Activated CD4-positive, alpha-beta T cell treated with anti-CD3 and anti-CD28 coated beads for 36 hours (primary cell): Measurements from ENCODE around the gene XPR1. TPM values are rescaled to one million over a fixed set of nuclear protein-coding genes. Genes with fewer than 3 reads are reported as not detected.
"Not testable (repeated sequence)": the region's sequence is repeated elsewhere in the genome, so short reads cannot be mapped to it uniquely, and the experiment has no call there.

Experiments used
- ATAC-seq: fragments of 200-7000 bp; cut with Tn5 transposase; one replicate; pipeline ENCODE4 v1.10.0; 2021; ENCODE audit warnings: mild to moderate bottlenecking, moderate library complexity
- CTCF ChIA-PET: fragments of 350-600 bp; sonication (Branson Sonifier 250); formaldehyde crosslinking; loops from one replicate; lab custom pipeline; 2021; ENCODE audit warnings: antibody characterized with exemption; lab: Charles Lee
- POLR2A ChIA-PET: fragments of 350-600 bp; sonication (Branson Sonifier 250); formaldehyde crosslinking; loops from one replicate; lab custom pipeline; 2021; ENCODE audit warnings: antibody characterized with exemption, inconsistent platforms; lab: Charles Lee
- DNase-seq: peaks from one replicate; pipeline ENCODE4 v3.0.0-alpha.2; 2020
- H3K27ac Mint-ChIP-seq: one replicate; pipeline ENCODE4 v1.8.0; 2021; ENCODE audit warnings: mixed read lengths
- H3K27me3 Mint-ChIP-seq: one replicate; pipeline ENCODE4 v1.8.0; 2021; ENCODE audit warnings: mixed read lengths
- H3K36me3 Mint-ChIP-seq: one replicate; pipeline ENCODE4 v1.8.0; 2021; ENCODE audit warnings: low read depth, mixed read lengths
- H3K4me1 Mint-ChIP-seq: one replicate; pipeline ENCODE4 v1.8.0; 2021; ENCODE audit warnings: mixed read lengths
- H3K4me3 Mint-ChIP-seq: one replicate; pipeline ENCODE4 v1.8.0; 2021; ENCODE audit warnings: mild to moderate bottlenecking, moderate library complexity, mixed read lengths
- H3K9me3 Mint-ChIP-seq: one replicate; pipeline ENCODE4 v1.8.0; 2021; ENCODE audit warnings: low read depth, mixed read lengths
- intact Hi-C, 2 experiments: fragments of 100-400 bp; cut with DNase I in 1 of 2; cut with micrococcal nuclease in 1 of 2; formaldehyde crosslinking; loops; one replicate each; pipeline versions ENCODE4 v1.14.2 to v1.15.1; 2022 to 2024; cut with DNase I, micrococcal nuclease
- total RNA-seq, 2 experiments: library from RNA; stranded (reverse); gene quantifications; one replicate each; pipeline ENCODE4 v1.2.3, GENCODE V29; 2021

Gene XPR1
- total RNA-seq, 2 experiments from 2014 or later: 18.4 to 25.2 TPM

- intact Hi-C loops: no loop called here
- Mint-ChIP-seq H3K4me1 (peaks cover 10% of the 10 kb centered on the region), H3K27ac (no peak overlapping the region), H3K9me3 (no peaks in the 10 kb centered on the region), H3K27me3 (no peaks in the 10 kb centered on the region), H3K4me3 (no peak overlapping the region), H3K36me3 (peaks cover 20% of the 10 kb centered on the region)
- no peak for ATAC-seq
- ChIA-PET CTCF (no interaction called here), POLR2A (no interaction called here)
- DNase-seq: no peak
These were observed 173.5 kb downstream of the XPR1 start for GRCh38 chr1:180805316-180805715.

- DNase-seq: no peak
These were observed 179.5 kb downstream of the XPR1 start for GRCh38 chr1:180811298-180811697.

GRCh38 chr1:180811886-180812285 lies 180.1 kb downstream of the XPR1 start:
- ATAC-seq: no peak
- ChIA-PET POLR2A (no interaction called here), CTCF (interaction anchor here (0.9 kb wide), 1 partner anchor 26 kb away, joined by 3 read pairs; no protein-coding TSS in a partner anchor)
- H3K27me3 Mint-ChIP-seq: no peaks in the 10 kb centered on the region
- DNase-seq: no peak
- peaks cover 7% of the 10 kb centered on the region for H3K4me1 Mint-ChIP-seq
- H3K4me3 Mint-ChIP-seq: no peak overlapping the region
- peaks cover 26% of the 10 kb centered on the region for H3K36me3 Mint-ChIP-seq
- intact Hi-C loops: no loop called here
- no peak overlapping the region for H3K27ac Mint-ChIP-seq
- H3K9me3 Mint-ChIP-seq: no peaks in the 10 kb centered on the region

More at GRCh38 chr1:180811298-180811697, 179.5 kb downstream of the XPR1 start:
- Mint-ChIP-seq H3K27me3 (no peaks in the 10 kb centered on the region), H3K4me3 (no peak overlapping the region), H3K4me1 (peaks cover 7% of the 10 kb centered on the region), H3K27ac (no peak overlapping the region), H3K9me3 (no peaks in the 10 kb centered on the region), H3K36me3 (peaks cover 28% of the 10 kb centered on the region)
- POLR2A ChIA-PET: no interaction called here
- CTCF ChIA-PET: interaction anchor here (0.9 kb wide), 1 partner anchor 26 kb away, joined by 3 read pairs; no protein-coding TSS in a partner anchor
- intact Hi-C loops: no loop called here
- no peak for ATAC-seq

- DNase-seq: no peak
- peaks cover 17% of the 10 kb centered on the region for H3K36me3 Mint-ChIP-seq
- ChIA-PET POLR2A (no interaction called here), CTCF (interaction anchor here (1.7 to 2.3 kb wide), 2 partner anchors 49 to 299 kb away, joined by 7 to 8 read pairs; no protein-coding TSS in a partner anchor)
- no peaks in the 10 kb centered on the region for H3K27me3 Mint-ChIP-seq
- H3K27ac Mint-ChIP-seq: no peak overlapping the region
- H3K4me1 Mint-ChIP-seq: peaks cover 7% of the 10 kb centered on the region
- no peak overlapping the region for H3K4me3 Mint-ChIP-seq
- no peaks in the 10 kb centered on the region for H3K9me3 Mint-ChIP-seq
- intact Hi-C loops: no loop called here
- ATAC-seq: no peak
These were observed 182.4 kb downstream of the XPR1 start for GRCh38 chr1:180814258-180814657.

- H3K9me3 Mint-ChIP-seq: peaks cover under 1% of the 10 kb centered on the region
- H3K36me3 Mint-ChIP-seq: peaks cover 21% of the 10 kb centered on the region
- H3K27ac Mint-ChIP-seq: no peak overlapping the region
- no peak overlapping the region for H3K4me3 Mint-ChIP-seq
- ATAC-seq: no peak
- H3K4me1 Mint-ChIP-seq: peaks cover 7% of the 10 kb centered on the region
- DNase-seq: no peak
- POLR2A ChIA-PET: no interaction called here
- H3K27me3 Mint-ChIP-seq: no peaks in the 10 kb centered on the region
- intact Hi-C loops: no loop called here
- CTCF ChIA-PET: no interaction called here
These were observed 183.4 kb downstream of the XPR1 start for GRCh38 chr1:180815188-180815587.

- ATAC-seq (no peak), DNase-seq (no peak)
- POLR2A ChIA-PET: no interaction called here
- peaks cover 7% of the 10 kb centered on the region for H3K4me1 Mint-ChIP-seq
- H3K9me3 Mint-ChIP-seq: peaks cover 4% of the 10 kb centered on the region
- H3K36me3 Mint-ChIP-seq: peaks cover 28% of the 10 kb centered on the region
- no peak overlapping the region for H3K4me3 Mint-ChIP-seq
- H3K27ac Mint-ChIP-seq: no peak overlapping the region
- intact Hi-C loops: no loop called here
- no peaks in the 10 kb centered on the region for H3K27me3 Mint-ChIP-seq
- CTCF ChIA-PET: no interaction called here
These were observed 184.3 kb downstream of the XPR1 start for GRCh38 chr1:180816132-180816531.

- no peaks in the 10 kb centered on the region for H3K4me1 Mint-ChIP-seq
- DNase-seq: no peak
- H3K27me3 Mint-ChIP-seq: no peaks in the 10 kb centered on the region
- H3K27ac Mint-ChIP-seq: no peak overlapping the region
- ChIA-PET CTCF (no interaction called here), POLR2A (no interaction called here)
- H3K36me3 Mint-ChIP-seq: peaks cover 21% of the 10 kb centered on the region
- no peak for ATAC-seq
- H3K9me3 Mint-ChIP-seq: peaks cover 4% of the 10 kb centered on the region
- H3K4me3 Mint-ChIP-seq: no peak overlapping the region
- intact Hi-C loops: no loop called here
These were observed 190.1 kb downstream of the XPR1 start for GRCh38 chr1:180821970-180822369.

GRCh38 chr1:180831507-180831906 lies 199.7 kb downstream of the XPR1 start:
- POLR2A ChIA-PET, DNase-seq, CTCF ChIA-PET, H3K4me1 Mint-ChIP-seq, intact Hi-C loops, H3K27ac Mint-ChIP-seq, ATAC-seq, H3K4me3 Mint-ChIP-seq, H3K27me3 Mint-ChIP-seq: not testable (repeated sequence)
- Mint-ChIP-seq H3K9me3 (peaks cover 15% of the 10 kb centered on the region), H3K36me3 (peaks cover 50% of the 10 kb centered on the region)

- POLR2A ChIA-PET, DNase-seq, CTCF ChIA-PET, ATAC-seq, H3K4me3 Mint-ChIP-seq, H3K27me3 Mint-ChIP-seq, intact Hi-C loops, H3K27ac Mint-ChIP-seq: not testable (repeated sequence)
- Mint-ChIP-seq H3K9me3 (peaks cover 15% of the 10 kb centered on the region), H3K4me1 (peaks cover 11% of the 10 kb centered on the region), H3K36me3 (peaks cover 61% of the 10 kb centered on the region)
These were observed 201.4 kb downstream of the XPR1 start for GRCh38 chr1:180833180-180833579.

GRCh38 chr1:180836449-180836848 lies 204.6 kb downstream of the XPR1 start:
- Mint-ChIP-seq H3K27ac (no peak overlapping the region), H3K4me1 (peaks cover 11% of the 10 kb centered on the region), H3K4me3 (no peak overlapping the region), H3K27me3 (no peaks in the 10 kb centered on the region), H3K9me3 (peaks cover 12% of the 10 kb centered on the region), H3K36me3 (peaks cover 50% of the 10 kb centered on the region)
- intact Hi-C loops: no loop called here
- no peak for ATAC-seq
- no peak for DNase-seq
- POLR2A ChIA-PET: no interaction called here
- CTCF ChIA-PET: no interaction called here

- ATAC-seq (no peak), DNase-seq (no peak)
- no peak overlapping the region for H3K27ac Mint-ChIP-seq
- H3K9me3 Mint-ChIP-seq: peaks cover 12% of the 10 kb centered on the region
- peaks cover 45% of the 10 kb centered on the region for H3K36me3 Mint-ChIP-seq
- CTCF ChIA-PET: no interaction called here
- peaks cover 11% of the 10 kb centered on the region for H3K4me1 Mint-ChIP-seq
- POLR2A ChIA-PET: no interaction called here
- no peaks in the 10 kb centered on the region for H3K27me3 Mint-ChIP-seq
- no peak overlapping the region for H3K4me3 Mint-ChIP-seq
- intact Hi-C loops: no loop called here
These were observed 205.2 kb downstream of the XPR1 start for GRCh38 chr1:180837020-180837419.

- Mint-ChIP-seq H3K36me3 (peaks cover 32% of the 10 kb centered on the region), H3K27ac (no peak overlapping the region), H3K9me3 (peaks cover 4% of the 10 kb centered on the region), H3K4me1 (peaks cover 11% of the 10 kb centered on the region), H3K27me3 (no peaks in the 10 kb centered on the region), H3K4me3 (no peak overlapping the region)
- ChIA-PET POLR2A (no interaction called here), CTCF (no interaction called here)
- DNase-seq (no peak), ATAC-seq (no peak)
- intact Hi-C loops: no loop called here
These were observed 206.7 kb downstream of the XPR1 start for GRCh38 chr1:180838535-180838934.
